ENCODE measurements around the gene LIG1. TPM values are rescaled to one million over a fixed set of nuclear protein-coding genes. Genes with fewer than 3 reads are reported as not detected.

LIG1 gene
- total and polyA plus RNA-seq, 2 of the 13 experiments (the other 11 are each of a cell fraction or from before 2014, with no cell fraction given) = 20.1 to 64.4 TPM

- TF ChIP-seq TOE1 (CRISPR knock-in tag; IDR thresholded peaks at IDR 0.05) (no peak), ZNF550 (CRISPR knock-in tag; IDR thresholded peaks at IDR 0.05; ENCODE audit: borderline replicate concordance) (no peak; the same call in 1 of the 2 replicates), CSRNP1 (CRISPR knock-in tag; IDR thresholded peaks at IDR 0.05) (peak; percentile 55; the same call in 1 of the 2 replicates), PCBP2 (optimal IDR thresholded peaks at IDR 0.05; ENCODE audit: low read depth, low read length, poor library complexity, severe bottlenecking) (no peak), YEATS2 (CRISPR knock-in tag; IDR thresholded peaks at IDR 0.05; ENCODE audit: borderline replicate concordance) (peak; percentile 84), U2AF2 (IDR thresholded peaks at IDR 0.05; ENCODE audit: low read depth, low read length) (no peak), HCFC1 (IDR thresholded peaks at IDR 0.05; ENCODE audit: low read depth, low read length) (peak; percentile 32; the same call in 1 of the 2 replicates), HDAC6 (IDR thresholded peaks at IDR 0.05; ENCODE audit: low read depth, low read length) (no peak), ZNF484 (CRISPR knock-in tag; IDR thresholded peaks at IDR 0.05; ENCODE audit: borderline replicate concordance, low read depth) (no peak), NFRKB (IDR thresholded peaks at IDR 0.05) (no peak), MED8 (CRISPR knock-in tag; IDR thresholded peaks at IDR 0.05; ENCODE audit: insufficient replicate concordance) (no peak), DR1 (CRISPR knock-in tag; IDR thresholded peaks at IDR 0.05) (peak; percentile 21; the same call in 1 of the 2 replicates), MED1 (CRISPR knock-in tag; IDR thresholded peaks at IDR 0.05) (peak; percentile 50), ZNF839 (CRISPR knock-in tag; IDR thresholded peaks at IDR 0.05; ENCODE audit: borderline replicate concordance) (no peak), RAD51 (IDR thresholded peaks at IDR 0.05; ENCODE audit: borderline replicate concordance) (no peak), ZBTB7A (CRISPR knock-in tag; IDR thresholded peaks at IDR 0.05) (no peak), ZNF17 (CRISPR knock-in tag; IDR thresholded peaks at IDR 0.05) (no peak), TCF7L2 (IDR thresholded peaks at IDR 0.05; ENCODE audit: low read depth, low read length) (no peak), ZNF124 (CRISPR knock-in tag; IDR thresholded peaks at IDR 0.05) (no peak), FOXK2 (IDR thresholded peaks at IDR 0.05) (peak; percentile 54; the same call in 1 of the 2 replicates), KLF13 (CRISPR knock-in tag; IDR thresholded peaks at IDR 0.05) (no peak), SNAPC2 (CRISPR knock-in tag; IDR thresholded peaks at IDR 0.05) (peak; percentile 71), TGIF2 (CRISPR knock-in tag; IDR thresholded peaks at IDR 0.05) (no peak)
- TF ChIP-seq, protein P1, sequence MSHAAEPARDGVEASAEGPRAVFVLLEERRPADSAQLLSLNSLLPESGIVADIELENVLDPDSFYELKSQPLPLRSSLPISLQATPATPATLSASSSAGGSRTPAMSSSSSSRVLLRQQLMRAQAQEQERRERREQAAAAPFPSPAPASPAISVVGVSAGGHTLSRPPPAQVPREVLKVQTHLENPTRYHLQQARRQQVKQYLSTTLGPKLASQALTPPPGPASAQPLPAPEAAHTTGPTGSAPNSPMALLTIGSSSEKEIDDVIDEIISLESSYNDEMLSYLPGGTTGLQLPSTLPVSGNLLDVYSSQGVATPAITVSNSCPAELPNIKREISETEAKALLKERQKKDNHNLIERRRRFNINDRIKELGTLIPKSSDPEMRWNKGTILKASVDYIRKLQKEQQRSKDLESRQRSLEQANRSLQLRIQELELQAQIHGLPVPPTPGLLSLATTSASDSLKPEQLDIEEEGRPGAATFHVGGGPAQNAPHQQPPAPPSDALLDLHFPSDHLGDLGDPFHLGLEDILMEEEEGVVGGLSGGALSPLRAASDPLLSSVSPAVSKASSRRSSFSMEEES (CRISPR knock-in tag; IDR thresholded peaks at IDR 0.05) = no peak
- TF ChIP-seq, protein P2, sequence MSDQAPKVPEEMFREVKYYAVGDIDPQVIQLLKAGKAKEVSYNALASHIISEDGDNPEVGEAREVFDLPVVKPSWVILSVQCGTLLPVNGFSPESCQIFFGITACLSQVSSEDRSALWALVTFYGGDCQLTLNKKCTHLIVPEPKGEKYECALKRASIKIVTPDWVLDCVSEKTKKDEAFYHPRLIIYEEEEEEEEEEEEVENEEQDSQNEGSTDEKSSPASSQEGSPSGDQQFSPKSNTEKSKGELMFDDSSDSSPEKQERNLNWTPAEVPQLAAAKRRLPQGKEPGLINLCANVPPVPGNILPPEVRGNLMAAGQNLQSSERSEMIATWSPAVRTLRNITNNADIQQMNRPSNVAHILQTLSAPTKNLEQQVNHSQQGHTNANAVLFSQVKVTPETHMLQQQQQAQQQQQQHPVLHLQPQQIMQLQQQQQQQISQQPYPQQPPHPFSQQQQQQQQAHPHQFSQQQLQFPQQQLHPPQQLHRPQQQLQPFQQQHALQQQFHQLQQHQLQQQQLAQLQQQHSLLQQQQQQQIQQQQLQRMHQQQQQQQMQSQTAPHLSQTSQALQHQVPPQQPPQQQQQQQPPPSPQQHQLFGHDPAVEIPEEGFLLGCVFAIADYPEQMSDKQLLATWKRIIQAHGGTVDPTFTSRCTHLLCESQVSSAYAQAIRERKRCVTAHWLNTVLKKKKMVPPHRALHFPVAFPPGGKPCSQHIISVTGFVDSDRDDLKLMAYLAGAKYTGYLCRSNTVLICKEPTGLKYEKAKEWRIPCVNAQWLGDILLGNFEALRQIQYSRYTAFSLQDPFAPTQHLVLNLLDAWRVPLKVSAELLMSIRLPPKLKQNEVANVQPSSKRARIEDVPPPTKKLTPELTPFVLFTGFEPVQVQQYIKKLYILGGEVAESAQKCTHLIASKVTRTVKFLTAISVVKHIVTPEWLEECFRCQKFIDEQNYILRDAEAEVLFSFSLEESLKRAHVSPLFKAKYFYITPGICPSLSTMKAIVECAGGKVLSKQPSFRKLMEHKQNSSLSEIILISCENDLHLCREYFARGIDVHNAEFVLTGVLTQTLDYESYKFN (CRISPR knock-in tag; conservative IDR thresholded peaks at IDR 0.05) = no peak; the same call in 1 of the 2 replicates
These were observed 33.9 kb upstream of the LIG1 start (continued) for GRCh38 chr19:48203794-48204628.
